Spleen (tissue), 11 donors: ENCODE measurements around the gene CAMTA1. TPM values are rescaled to one million over a fixed set of nuclear protein-coding genes. Genes with fewer than 3 reads are reported as not detected.

ENCODE experiments used
- DNase-seq: peaks from one replicate; pipeline ENCODE4 v3.0.0-alpha.2; 2020
- H3K27ac ChIP-seq, 8 donors: fragments of 200-600 bp; sonication (generic) in 7 of 8; 1 replicate in 4 of 8; 2 replicates in 4 of 8; pipeline versions ENCODE4 v1.5.0 to v1.8.0; 2016 to 2021; ENCODE audit warnings: inconsistent platforms in 4 of 8, mild to moderate bottlenecking in 4 of 8, moderate library complexity in 1 of 8
- H3K27me3 ChIP-seq, 7 donors: fragments of 200-600 bp; sonication (generic) in 6 of 7; replicated peaks in 1 of 7; 1 replicate in 4 of 7; 2 replicates in 3 of 7; pipeline versions ENCODE4 v1.5.0 to v1.8.0; 2016 to 2021; ENCODE audit warnings: inconsistent platforms in 3 of 7, mild to moderate bottlenecking in 1 of 7
- H3K36me3 ChIP-seq, 6 donors: fragments of 200-600 bp; sonication (generic) in 5 of 6; 1 replicate in 4 of 6; 2 replicates in 2 of 6; pipeline versions ENCODE4 v1.5.0 to v1.8.0; 2016 to 2021; ENCODE audit warnings: inconsistent platforms in 2 of 6
- H3K4me1 ChIP-seq, 6 donors: fragments of 200-600 bp; sonication (generic) in 5 of 6; 1 replicate in 3 of 6; 2 replicates in 3 of 6; pipeline versions ENCODE4 v1.5.0 to v1.8.0; 2016 to 2021; ENCODE audit warnings: inconsistent platforms in 3 of 6
- H3K4me3 ChIP-seq, 8 donors: fragments of 200-600 bp; sonication (generic) in 7 of 8; 1 replicate in 4 of 8; 2 replicates in 4 of 8; pipeline versions ENCODE4 v1.5.0 to v1.8.0; 2016 to 2021; ENCODE audit warnings: inconsistent platforms in 4 of 8, mild to moderate bottlenecking in 4 of 8, moderate library complexity in 2 of 8
- H3K9me3 ChIP-seq, 8 donors: fragments of 200-600 bp; sonication (generic) in 7 of 8; 1 replicate in 4 of 8; 2 replicates in 4 of 8; pipeline versions ENCODE4 v1.5.0 to v1.8.0; 2016 to 2021; ENCODE audit warnings: inconsistent platforms in 4 of 8
- POLR2A ChIP-seq, 3 donors: fragments of 450-650 bp; IDR thresholded peaks; one replicate each; pipeline ENCODE4 v1.5.1; 2017; ENCODE audit warnings: antibody characterized with exemption in 3 of 3, mild to moderate bottlenecking in 1 of 3
- POLR2AphosphoS5 ChIP-seq, 3 donors: sonication (generic); formaldehyde crosslinking; IDR thresholded peaks; one replicate each; pipeline ENCODE4 v1.5.1; 2017; ENCODE audit warnings: antibody characterized with exemption in 3 of 3
- WGBS, 5 donors: extraction: QIAGEN DNeasy Blood & Tissue Kit in 3 of 5; methylation state at CpG; one replicate each; pipeline versions ENCODE4 v1.1.5 to v1.1.7; 2013 to 2018; 5-methylcytosine and 5-hydroxymethylcytosine counted together
- intact Hi-C: fragments of 100-400 bp; cut with DNase I; formaldehyde crosslinking; loops from one replicate; pipeline ENCODE4 v1.15.0; 2023; ENCODE audit warnings: low total_unique reads
- polyA plus RNA-seq, 3 donors: library from polyadenylated mRNA; stranded (reverse); fragments of 200-250 nt; gene quantifications; one replicate each; pipeline ENCODE4 v1.2.1, GENCODE V29; 2013
- total RNA-seq, 7 donors: library from RNA; depleted of rRNA in 3 of 7; stranded (reverse); fragments of >200 nt in 3 of 7; fragmentation: NEBNext Ultra II Directional in 4 of 7; extraction: Animal tissue kit (Norgen Biotek cat#: 25700) in 4 of 7; gene quantifications; one replicate each; pipeline versions ENCODE4 v1.1.0 to v1.2.1, GENCODE V29; 2016 to 2021
- TF ChIP-seq, protein P1 (sequence below), 11 experiments: fragments of 200-600 bp in 7 of 11; fragments of 450-650 bp in 4 of 11; sonication (generic) in 4 of 11; IDR thresholded peaks in 8 of 11; conservative IDR thresholded peaks in 3 of 11; 1 replicate in 7 of 11; 2 replicates in 4 of 11; pipeline versions ENCODE4 v1.4.0 to v1.8.0; 2016 to 2021; ENCODE audit warnings: antibody characterized with exemption in 11 of 11, inconsistent platforms in 4 of 11, mild to moderate bottlenecking in 1 of 11
- donor health status: healthy with polysubstance abuse.
- donor health status: DM: no; HTN: no; CAD: no; lungs with moderate emphysema.
- donor health status: DM: no; HTN: no; CAD: no.
- donor health status: Bipolar disorder and iron deficiency.
- donor health status: healthy.
- donor health status: DM: no; HTN: no; CAD: no.
- donor health status: DM: yes; HTN: yes; CAD: no.

CAMTA1 gene
- total and polyA plus RNA-seq, 10 donors: 53.0 to 106 (median 77.3) TPM

DNA sequence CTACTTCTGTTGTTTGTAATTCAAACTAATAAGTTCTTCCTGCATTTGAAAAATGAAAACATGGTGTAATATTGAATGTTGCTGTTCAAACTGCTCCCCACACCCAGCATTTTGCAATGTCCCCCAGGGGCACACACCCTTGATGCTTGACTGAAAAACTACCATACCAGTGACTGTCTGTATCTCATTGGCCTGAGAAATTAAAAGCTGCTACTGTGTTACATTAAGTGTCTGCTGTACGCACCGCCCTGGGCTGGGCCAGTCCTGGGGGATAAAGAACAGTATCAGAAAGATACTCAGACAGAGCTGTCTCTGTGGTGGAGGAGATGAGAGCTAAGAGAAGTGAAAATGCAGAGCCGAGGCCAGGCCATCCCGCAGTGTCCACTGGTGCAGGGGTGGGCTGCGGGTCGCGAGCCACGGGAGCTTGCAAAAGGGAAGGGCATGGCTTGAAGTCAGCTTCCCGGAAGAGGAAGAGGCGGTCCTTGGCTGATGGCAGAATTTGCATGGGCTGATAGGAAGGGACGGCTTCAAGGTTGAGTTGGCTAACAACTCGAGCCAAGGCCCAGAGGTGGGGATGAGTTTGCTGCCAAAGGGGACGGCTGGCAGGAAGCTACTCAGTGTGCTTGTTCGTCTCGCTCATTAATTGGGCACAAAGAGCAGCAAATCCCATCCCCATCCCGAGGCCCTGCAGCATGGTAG is 656.0 kb downstream of the CAMTA1 start:
- Histone ChIP-seq H3K4me1 (peaks cover 8 to 47% (median 18%) of the 10 kb centered on the region in 6 donors), H3K27ac (peak overlapping the region in 5 of 8 donors; percentile 47 to 65 (median 56))
- WGBS, 5 donors: 62 to 80% (median 70%) methylated on average over 16 of the region's 16 CpGs

DNA sequence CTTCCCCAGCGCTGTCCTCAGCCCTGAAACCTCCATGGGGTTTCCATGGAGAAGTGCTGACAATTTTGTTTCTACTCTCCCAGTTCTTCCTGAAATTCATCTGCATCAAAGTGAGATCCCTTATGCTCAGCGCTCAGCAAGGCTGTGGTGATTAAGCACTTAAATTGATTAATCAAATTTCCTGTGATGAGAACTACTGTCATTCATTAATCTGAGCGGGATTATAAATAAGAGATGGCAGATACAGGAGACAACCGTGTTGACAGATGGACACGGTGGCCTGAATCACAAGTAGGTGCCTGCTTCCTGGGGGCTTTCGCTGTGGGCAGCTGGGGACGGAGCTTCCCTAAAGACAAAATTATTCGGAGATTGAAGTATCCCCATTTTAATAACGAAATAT is 656.8 kb downstream of the CAMTA1 start:
- H3K4me1 ChIP-seq: peaks cover 8 to 47% (median 18%) of the 10 kb centered on the region in 6 donors
- no peaks in the 10 kb centered on the region for H3K9me3 ChIP-seq
- TF ChIP-seq POLR2A (IDR thresholded peaks at IDR 0.05): no peak
- TF ChIP-seq, protein P1, sequence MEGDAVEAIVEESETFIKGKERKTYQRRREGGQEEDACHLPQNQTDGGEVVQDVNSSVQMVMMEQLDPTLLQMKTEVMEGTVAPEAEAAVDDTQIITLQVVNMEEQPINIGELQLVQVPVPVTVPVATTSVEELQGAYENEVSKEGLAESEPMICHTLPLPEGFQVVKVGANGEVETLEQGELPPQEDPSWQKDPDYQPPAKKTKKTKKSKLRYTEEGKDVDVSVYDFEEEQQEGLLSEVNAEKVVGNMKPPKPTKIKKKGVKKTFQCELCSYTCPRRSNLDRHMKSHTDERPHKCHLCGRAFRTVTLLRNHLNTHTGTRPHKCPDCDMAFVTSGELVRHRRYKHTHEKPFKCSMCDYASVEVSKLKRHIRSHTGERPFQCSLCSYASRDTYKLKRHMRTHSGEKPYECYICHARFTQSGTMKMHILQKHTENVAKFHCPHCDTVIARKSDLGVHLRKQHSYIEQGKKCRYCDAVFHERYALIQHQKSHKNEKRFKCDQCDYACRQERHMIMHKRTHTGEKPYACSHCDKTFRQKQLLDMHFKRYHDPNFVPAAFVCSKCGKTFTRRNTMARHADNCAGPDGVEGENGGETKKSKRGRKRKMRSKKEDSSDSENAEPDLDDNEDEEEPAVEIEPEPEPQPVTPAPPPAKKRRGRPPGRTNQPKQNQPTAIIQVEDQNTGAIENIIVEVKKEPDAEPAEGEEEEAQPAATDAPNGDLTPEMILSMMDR (IDR thresholded peaks at IDR 0.05 in 8 of 11, conservative IDR thresholded peaks at IDR 0.05 in 3 of 11): no peak
- TF ChIP-seq POLR2AphosphoS5 (IDR thresholded peaks at IDR 0.05): no peak
- no peaks in the 10 kb centered on the region for H3K36me3 ChIP-seq
- H3K27me3 ChIP-seq: no peaks in the 10 kb centered on the region
- H3K4me3 ChIP-seq: peak overlapping the region in 1 of 8 donors; percentile 4
- 75 to 86% (median 80%) methylated on average over 9 of the region's 9 CpGs for WGBS, 5 donors
- DNase-seq: no peak
- intact Hi-C loops: no loop called here
- H3K27ac ChIP-seq: peak overlapping the region in 7 of 8 donors; percentile 1 to 65 (median 55)

More for the DNA sequence above, 656.0 kb downstream of the CAMTA1 start:
- Histone ChIP-seq H3K27me3 (no peaks in the 10 kb centered on the region), H3K9me3 (no peaks in the 10 kb centered on the region), H3K4me3 (peak overlapping the region in 1 of 8 donors; percentile 30), H3K36me3 (no peaks in the 10 kb centered on the region)
- TF ChIP-seq, protein P1 (IDR thresholded peaks at IDR 0.05 in 8 of 11, conservative IDR thresholded peaks at IDR 0.05 in 3 of 11): no peak
- peak; percentile 64 to 73 (median 69) for TF ChIP-seq POLR2AphosphoS5 (IDR thresholded peaks at IDR 0.05)
- no peak for TF ChIP-seq POLR2A (IDR thresholded peaks at IDR 0.05)
- DNase-seq: peak; percentile 82
- intact Hi-C loops: no loop called here

DNA sequence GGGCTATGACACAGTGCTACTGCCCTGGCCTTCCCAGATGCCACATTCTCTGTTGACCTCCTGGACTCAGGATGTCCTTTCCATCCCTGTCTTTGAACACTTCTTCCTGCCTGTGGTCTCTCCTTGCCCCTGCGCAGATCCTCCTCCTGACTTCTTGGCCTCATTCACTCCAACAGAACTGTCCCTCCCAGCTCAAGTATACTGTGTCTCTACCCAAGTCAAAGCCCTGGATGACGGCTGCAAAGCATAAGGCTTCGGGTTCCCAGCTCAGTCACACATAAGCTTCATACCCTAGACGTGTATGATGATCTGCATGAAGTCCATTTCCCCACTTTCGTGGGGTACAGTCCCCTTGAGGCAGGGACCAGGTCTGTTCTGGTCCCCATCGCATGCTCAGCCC is 657.7 kb downstream of the CAMTA1 start:
- WGBS, 5 donors: 76 to 84% (median 82%) methylated on average over 6 of the region's 6 CpGs
- Histone ChIP-seq H3K4me1 (peaks cover 8 to 47% (median 18%) of the 10 kb centered on the region in 6 donors), H3K9me3 (no peaks in the 10 kb centered on the region), H3K36me3 (no peaks in the 10 kb centered on the region), H3K27ac (peak overlapping the region in 3 of 8 donors; percentile 56 to 65 (median 59)), H3K4me3 (no peak overlapping the region), H3K27me3 (no peaks in the 10 kb centered on the region)
- TF ChIP-seq POLR2A (IDR thresholded peaks at IDR 0.05) (no peak), POLR2AphosphoS5 (IDR thresholded peaks at IDR 0.05) (no peak)
- TF ChIP-seq, protein P1 (IDR thresholded peaks at IDR 0.05 in 8 of 11, conservative IDR thresholded peaks at IDR 0.05 in 3 of 11): no peak
- no peak for DNase-seq
- intact Hi-C loops: no loop called here

DNA sequence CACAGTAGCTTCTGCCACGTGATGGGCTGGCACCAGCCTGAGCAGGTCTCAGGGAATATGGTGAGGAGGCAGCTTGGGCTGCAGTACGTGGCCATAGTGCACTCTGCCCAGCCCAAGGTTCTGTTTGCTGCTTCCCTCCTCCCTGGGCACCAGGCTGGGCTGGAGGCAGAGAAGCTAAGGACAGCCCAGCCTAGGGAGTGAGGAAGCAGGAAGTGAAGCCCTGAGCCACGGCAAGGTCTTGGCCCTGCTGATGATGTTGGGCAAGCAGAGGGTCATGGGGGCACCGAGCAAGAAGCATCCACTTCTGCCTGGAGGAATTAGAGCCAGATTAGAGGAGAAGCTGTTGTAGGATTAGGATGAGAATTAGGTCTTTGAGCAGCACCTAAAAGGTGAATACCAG is 659.1 kb downstream of the CAMTA1 start:
- no peaks in the 10 kb centered on the region for H3K36me3 ChIP-seq
- intact Hi-C loops: no loop called here
- no peaks in the 10 kb centered on the region for H3K27me3 ChIP-seq
- TF ChIP-seq POLR2A (IDR thresholded peaks at IDR 0.05) (no peak), POLR2AphosphoS5 (IDR thresholded peaks at IDR 0.05) (peak; percentile 56 to 77 (median 65))
- no peaks in the 10 kb centered on the region for H3K9me3 ChIP-seq
- peak overlapping the region in 7 of 8 donors; percentile 6 to 70 (median 54) for H3K27ac ChIP-seq
- 25 to 50% (median 38%) methylated on average over 4 of the region's 4 CpGs for WGBS, 5 donors
- no peak for DNase-seq
- H3K4me3 ChIP-seq: no peak overlapping the region
- H3K4me1 ChIP-seq: peaks cover 8 to 47% (median 18%) of the 10 kb centered on the region in 6 donors
